HG03280 (cell line): ENCODE data around the gene EID1.
"Not testable (repeated sequence)": the region's sequence is repeated elsewhere in the genome, so short reads cannot be mapped to it uniquely, and the experiment has no call there.

Experiments used
- ATAC-seq: cut with Tn5 transposase; IDR thresholded peaks from one replicate; pipeline ENCODE4 v1.9.1; 2021; ENCODE audit warnings: mild to moderate bottlenecking, moderate library complexity; ENCODE audit not compliant: unreplicated experiment

Gene EID1

GRCh38 chr15:48877630-48878595, at the start of gene EID1:
Gene EID1, plus strand, starts transcription at chr15:48878134. Its CDS starts 43 bp downstream, at chr15:48878177.
- ATAC-seq = peak; percentile 98

- no peak for ATAC-seq
Observed at GRCh38 chr15:48828471-48828870, 49.5 kb upstream of the EID1 start.

- no peak for ATAC-seq
Observed at GRCh38 chr15:48828906-48829305, 49.0 kb upstream of the EID1 start.

- no peak for ATAC-seq
Observed at GRCh38 chr15:48832648-48833047, 45.3 kb upstream of the EID1 start.

GRCh38 chr15:48833526-48834239, 44.3 kb upstream of the EID1 start:
- no peak for ATAC-seq

- no peak for ATAC-seq
Observed at GRCh38 chr15:48834756-48835155, 43.2 kb upstream of the EID1 start.

GRCh38 chr15:48842501-48842900, 35.4 kb upstream of the EID1 start:
- no peak for ATAC-seq

GRCh38 chr15:48845123-48845522, 32.8 kb upstream of the EID1 start:
- no peak for ATAC-seq

- no peak for ATAC-seq
Observed at GRCh38 chr15:48850648-48851047, 27.3 kb upstream of the EID1 start.

- ATAC-seq = no peak
Observed at GRCh38 chr15:48851956-48852355, 26.0 kb upstream of the EID1 start.

GRCh38 chr15:48854434-48854833, 23.5 kb upstream of the EID1 start:
- not testable (repeated sequence) for ATAC-seq

- ATAC-seq = no peak
Observed at GRCh38 chr15:48855501-48856440, 22.2 kb upstream of the EID1 start.

GRCh38 chr15:48856942-48857341, 21.0 kb upstream of the EID1 start:
- ATAC-seq = no peak

- no peak for ATAC-seq
Observed at GRCh38 chr15:48858401-48858800, 19.5 kb upstream of the EID1 start.

GRCh38 chr15:48859426-48859825, 18.5 kb upstream of the EID1 start:
- no peak for ATAC-seq

GRCh38 chr15:48861813-48862431, 16.0 kb upstream of the EID1 start:
- no peak for ATAC-seq

GRCh38 chr15:48862705-48863104, 15.2 kb upstream of the EID1 start:
- ATAC-seq = no peak

GRCh38 chr15:48865370-48866079, 12.4 kb upstream of the EID1 start:
- ATAC-seq = no peak

- no peak for ATAC-seq
Observed at GRCh38 chr15:48866141-48866563, 11.8 kb upstream of the EID1 start.

- ATAC-seq = no peak
Observed at GRCh38 chr15:48868023-48868422, 9.9 kb upstream of the EID1 start.
